NOMO-1 (cell line): ENCODE data around the gene SLC10A7.

Experiments
- DNase-seq, 2 experiments: peaks; one replicate each; lab custom pipeline; 2025; ENCODE audit not compliant: unreplicated experiment in 2 of 2; lab: John Stamatoyannopoulos, UW

The SLC10A7 gene

DNA sequence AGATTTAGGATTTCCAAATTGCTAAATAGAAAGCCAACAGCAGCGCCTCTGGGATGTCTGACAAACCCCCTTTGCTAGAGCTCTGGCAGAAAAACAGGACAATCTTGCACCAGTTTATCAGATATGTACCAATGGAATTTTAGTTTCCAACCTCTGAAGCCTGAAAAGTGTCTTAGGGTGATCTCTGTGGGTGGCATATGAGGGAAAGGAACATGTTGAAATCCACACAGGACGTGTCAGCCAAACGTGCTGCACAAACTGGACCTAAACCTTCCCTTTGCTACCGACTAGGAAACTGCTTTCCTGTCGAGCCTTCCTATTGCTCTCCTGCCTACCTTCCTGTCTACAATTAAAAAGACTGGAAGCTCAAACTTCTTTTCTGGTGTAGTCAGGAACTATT is 253.9 kb downstream of the SLC10A7 start:
- no peak for DNase-seq

- DNase-seq, result no peak
Observed at GRCh38 chr4:146265950-146266490, 255.7 kb downstream of the SLC10A7 start.

DNA sequence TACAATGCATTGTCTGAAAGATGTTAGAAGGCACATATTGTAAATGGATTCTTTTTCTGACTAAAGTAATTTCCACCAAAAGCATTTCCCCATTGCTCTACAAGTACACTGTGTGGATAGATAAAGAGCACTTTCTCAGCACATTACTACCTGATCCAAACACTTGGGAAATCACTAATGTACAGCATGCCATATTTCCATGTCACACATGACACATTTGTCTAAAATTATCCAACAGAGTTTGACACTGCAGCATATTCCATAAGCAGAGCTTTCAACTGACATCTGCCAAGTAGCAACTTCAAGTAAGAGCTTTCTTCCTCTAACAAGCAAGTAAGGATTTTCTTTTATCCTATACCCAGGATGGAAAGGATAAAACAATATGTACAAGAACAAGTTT is 257.9 kb downstream of the SLC10A7 start:
- no peak for DNase-seq

DNA sequence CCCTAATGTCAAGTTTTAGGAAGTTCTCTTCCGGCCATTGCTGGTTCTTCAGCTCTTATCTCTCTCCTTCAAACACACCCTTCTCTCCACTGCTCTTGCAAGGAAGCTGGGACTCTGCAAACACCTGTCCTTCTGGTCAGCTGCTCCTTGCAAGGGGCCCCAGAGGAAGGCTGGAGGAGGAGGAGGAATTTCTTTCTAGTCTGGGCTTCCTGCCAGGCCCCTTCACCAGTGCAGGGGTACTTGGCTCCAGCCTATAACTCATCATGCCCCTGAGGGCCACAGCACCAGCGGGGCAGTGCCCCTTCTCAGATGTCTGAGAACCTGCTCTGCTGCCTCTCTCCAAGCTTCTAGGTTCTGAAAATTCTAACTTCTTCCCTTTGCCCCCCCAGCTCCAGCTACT is 260.7 kb downstream of the SLC10A7 start:
- DNase-seq, result no peak

GRCh38 chr4:146260521-146260920 is 261.2 kb downstream of the SLC10A7 start:
- no peak for DNase-seq

GRCh38 chr4:146257511-146257910 is 264.2 kb downstream of the SLC10A7 start:
- DNase-seq, result no peak

DNA sequence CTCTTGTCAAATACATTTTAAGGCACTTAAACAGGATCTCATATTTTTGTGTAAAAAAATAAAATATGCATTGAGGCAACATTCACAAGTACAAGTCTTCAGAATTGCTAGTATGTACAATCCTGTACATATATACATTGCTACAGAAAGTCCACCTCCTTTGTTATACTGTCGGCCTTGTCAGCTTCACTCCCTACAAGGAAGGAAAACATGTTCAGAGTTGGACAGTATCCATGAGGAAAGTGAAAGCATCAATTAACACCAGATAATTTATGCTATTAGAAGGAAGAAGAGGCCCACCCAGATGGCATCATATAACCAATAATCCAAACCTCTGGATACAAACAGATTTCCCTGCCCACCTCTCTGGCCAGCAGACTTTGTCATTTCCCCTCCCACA is 265.4 kb downstream of the SLC10A7 start:
- no peak for DNase-seq

GRCh38 chr4:146255874-146256273 is 265.9 kb downstream of the SLC10A7 start:
- DNase-seq, result no peak

GRCh38 chr4:146255463-146255862 is 266.3 kb downstream of the SLC10A7 start:
- DNase-seq, result no peak

GRCh38 chr4:146252969-146253611 is 268.6 kb downstream of the SLC10A7 start:
- DNase-seq, result no peak

DNA sequence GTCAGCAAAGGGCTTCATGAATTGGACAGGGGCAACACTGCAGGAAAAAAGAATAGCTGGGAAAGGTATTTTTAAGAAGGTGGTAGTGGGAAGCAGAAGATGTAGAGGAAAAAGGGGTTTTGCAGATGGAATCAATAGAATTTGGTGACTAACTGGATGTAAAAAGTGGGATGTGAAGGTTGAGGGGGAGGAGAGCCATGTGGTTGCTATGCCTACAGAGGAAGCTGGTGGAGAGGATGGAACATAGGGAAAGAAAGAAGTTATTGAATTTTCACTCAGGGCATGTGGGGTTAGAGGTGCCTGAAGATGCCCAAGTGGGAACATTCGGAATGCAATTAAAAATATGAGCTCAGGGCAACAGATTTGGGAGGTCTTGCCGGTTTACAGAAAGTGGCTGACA is 274.4 kb downstream of the SLC10A7 start:
- no peak for DNase-seq

DNA sequence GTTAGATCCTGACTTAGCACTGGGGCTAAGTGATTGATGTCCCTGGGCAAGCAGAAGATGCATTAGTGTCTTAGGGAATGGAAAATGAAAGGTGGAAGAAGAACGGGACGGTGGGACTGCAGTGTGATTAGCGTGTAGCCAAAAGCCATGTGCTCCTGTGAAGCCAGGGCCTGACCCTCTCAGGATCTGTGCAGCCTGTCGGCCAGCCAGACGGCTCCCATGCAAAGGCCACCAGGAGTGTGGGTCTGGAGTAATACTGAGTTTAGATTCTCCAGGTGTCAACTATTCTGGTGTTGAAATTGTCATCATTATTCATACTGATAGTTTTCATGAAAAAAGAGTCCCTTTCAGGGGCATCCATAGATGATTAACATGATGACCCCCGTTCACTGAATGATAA is 275.4 kb downstream of the SLC10A7 start:
- DNase-seq, result no peak

GRCh38 chr4:146245850-146246249 is 275.9 kb downstream of the SLC10A7 start:
- no peak for DNase-seq

DNA sequence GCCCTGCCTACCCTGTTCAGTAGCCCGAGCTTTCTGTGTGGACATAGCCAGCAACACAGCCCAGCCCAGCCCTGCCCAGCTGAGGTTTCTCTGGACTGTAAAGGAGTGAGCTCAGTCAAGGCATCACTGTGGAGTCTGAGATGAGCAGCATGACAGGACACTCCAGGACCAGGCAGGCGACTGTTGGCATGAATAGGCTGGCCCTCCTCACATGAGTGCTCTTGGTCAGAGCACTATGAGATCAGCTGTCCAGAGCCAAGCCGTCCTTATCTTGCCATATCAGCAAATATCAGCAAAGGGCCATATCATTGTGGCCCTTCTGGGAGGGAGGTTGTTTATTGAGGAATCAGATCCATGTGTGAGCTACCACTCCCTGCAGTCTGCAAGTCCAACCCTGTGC is 276.5 kb downstream of the SLC10A7 start:
- DNase-seq, result no peak

DNA sequence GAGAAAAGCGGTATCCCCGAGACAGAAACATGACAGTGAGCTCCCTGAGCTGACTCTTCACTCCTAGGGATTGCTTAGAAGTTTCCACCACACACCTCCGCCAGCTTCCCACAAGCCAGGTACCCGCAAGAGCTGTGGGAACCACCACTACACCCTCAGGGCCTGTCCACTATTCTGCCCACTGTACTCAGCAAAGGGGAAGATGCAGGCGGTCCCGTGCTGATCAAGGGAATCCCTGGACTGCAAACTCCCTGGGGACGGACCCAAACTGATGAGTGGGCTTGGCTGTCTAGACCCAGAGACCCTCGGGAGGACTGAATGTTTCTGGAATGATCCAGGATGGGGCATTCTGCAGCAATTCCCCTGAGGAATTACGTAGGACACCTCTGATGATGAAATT is 277.2 kb downstream of the SLC10A7 start:
- DNase-seq, result no peak

GRCh38 chr4:146243883-146244277 is 277.9 kb downstream of the SLC10A7 start:
- no peak for DNase-seq

DNA sequence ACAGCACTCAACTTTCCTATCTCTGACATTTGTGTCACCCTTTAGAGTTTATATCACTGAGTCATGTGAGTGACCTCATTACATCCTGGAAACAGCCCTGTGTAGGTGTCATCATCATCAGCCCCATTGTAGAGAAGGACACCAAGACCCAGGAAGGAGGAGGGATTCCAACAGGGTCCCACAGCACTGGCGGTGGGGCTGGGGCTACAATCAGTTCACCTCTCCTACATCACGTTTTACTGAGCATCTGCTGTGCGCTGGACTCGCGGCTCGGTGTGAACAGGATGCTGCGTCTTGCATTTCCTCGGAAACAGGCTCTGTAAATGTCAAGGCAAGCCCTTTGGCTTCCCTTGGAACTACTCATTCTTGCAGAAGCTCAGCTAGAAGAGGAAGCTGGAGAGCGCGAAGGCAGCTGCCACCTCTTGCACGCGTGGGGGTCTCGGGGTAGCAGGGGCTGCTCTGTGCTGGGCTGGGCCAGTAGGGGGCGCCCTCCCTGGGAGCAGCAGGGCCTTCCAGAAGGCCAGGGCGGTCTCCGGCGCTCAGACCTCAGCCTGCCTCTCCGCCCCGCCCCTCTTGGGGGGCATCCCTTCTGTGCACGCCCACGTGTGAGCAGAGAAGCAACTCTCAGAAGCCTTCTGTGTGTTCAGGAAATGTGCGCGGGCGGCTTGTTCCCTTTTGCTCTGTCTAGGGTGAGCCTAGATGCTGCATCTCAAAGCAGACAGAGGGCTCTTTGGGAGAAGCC is 278.4 kb downstream of the SLC10A7 start:
- DNase-seq, result peak; percentile 21 to 62

DNA sequence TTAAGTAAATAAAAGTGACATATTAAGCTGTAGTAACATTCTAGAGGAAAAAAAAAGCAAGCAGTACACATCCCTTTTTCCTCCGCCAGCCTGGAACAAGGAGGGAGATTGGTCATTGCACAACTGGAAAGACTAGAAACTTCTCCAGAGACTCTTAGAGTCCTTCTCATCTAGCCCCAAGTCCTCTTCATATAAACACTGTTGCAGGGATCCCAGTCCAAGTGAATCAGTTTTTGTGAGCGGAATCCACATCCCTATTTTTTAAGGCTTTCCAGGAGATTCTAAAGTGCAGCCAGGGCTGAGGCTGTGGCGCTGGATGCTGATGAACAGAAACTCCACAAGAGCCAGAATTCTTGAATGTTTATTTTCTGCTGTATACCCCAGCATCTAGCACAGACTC is 283.6 kb downstream of the SLC10A7 start:
- DNase-seq, result no peak

- no peak for DNase-seq
Observed at GRCh38 chr4:146237092-146237491, 284.6 kb downstream of the SLC10A7 start.

DNA sequence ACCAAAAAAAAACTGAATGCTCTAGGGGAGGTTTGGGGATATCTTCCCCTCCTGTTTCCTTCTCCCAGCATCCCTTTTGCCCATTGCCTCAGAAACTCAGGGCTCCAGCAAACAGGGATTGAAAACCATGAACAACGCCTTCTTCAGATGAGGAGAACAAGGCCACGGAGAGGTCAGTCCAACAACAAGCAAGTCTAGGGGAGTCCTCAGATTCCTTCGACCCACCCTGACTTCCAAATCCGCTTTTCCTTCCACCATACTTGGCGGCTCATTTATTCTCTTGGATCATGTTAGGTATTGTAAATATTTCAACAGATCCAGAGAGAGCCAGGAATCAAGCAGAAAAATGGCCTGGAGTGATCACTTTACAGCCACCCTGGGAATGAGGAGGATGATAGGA is 285.5 kb downstream of the SLC10A7 start:
- no peak for DNase-seq

DNA sequence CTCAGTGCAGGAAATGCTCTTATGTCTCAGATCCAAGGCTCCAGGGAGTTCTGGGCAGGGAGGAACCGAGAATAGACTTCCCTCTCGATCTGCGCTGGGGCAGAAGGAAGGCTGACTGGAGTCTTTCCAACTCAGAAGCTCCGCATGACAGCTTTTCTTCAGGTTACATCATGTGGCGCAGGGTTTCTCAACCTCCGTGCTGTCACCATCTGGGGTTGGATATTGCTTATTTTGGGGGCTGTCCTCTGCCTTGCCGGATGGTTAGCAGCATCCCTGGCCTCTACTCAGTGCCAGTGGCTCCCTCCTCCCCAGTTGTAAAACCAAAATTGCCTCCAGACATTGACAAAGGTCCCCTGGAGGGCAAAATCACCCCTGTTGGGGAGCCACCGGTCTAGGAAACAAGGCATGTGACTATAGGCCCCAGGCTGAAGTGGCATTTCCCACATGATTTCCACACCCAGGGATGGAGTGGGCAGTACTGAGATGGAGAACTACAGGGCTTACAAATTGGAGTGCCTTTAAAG is 286.0 kb downstream of the SLC10A7 start:
- peak; percentile 32 to 49 for DNase-seq

GRCh38 chr4:146232131-146232722 is 289.5 kb downstream of the SLC10A7 start:
- peak; percentile 13 to 38 for DNase-seq
